NB4 (cell line): ENCODE measurements around the gene RAP1GAP2.

Experiments used
- POLR2A ChIP-seq: IDR thresholded peaks from 2 replicates; pipeline ENCODE4 v1.6.1; 2011; ENCODE audit warnings: mild to moderate bottlenecking; ENCODE audit not compliant: insufficient read length; ENCODE audit errors: extremely low read depth
- TF ChIP-seq, protein P1 (sequence below): IDR thresholded peaks from one replicate; pipeline ENCODE4 v1.5.1; 2012; ENCODE audit warnings: low read depth, low read length

GRCh38 chr17:2994441-2994840, 198.2 kb downstream of the RAP1GAP2 start:
- TF ChIP-seq, protein P1, sequence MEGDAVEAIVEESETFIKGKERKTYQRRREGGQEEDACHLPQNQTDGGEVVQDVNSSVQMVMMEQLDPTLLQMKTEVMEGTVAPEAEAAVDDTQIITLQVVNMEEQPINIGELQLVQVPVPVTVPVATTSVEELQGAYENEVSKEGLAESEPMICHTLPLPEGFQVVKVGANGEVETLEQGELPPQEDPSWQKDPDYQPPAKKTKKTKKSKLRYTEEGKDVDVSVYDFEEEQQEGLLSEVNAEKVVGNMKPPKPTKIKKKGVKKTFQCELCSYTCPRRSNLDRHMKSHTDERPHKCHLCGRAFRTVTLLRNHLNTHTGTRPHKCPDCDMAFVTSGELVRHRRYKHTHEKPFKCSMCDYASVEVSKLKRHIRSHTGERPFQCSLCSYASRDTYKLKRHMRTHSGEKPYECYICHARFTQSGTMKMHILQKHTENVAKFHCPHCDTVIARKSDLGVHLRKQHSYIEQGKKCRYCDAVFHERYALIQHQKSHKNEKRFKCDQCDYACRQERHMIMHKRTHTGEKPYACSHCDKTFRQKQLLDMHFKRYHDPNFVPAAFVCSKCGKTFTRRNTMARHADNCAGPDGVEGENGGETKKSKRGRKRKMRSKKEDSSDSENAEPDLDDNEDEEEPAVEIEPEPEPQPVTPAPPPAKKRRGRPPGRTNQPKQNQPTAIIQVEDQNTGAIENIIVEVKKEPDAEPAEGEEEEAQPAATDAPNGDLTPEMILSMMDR = no peak
- no peak for TF ChIP-seq POLR2A
